ENCODE results near the gene DOCK2.

Gene DOCK2

DNA sequence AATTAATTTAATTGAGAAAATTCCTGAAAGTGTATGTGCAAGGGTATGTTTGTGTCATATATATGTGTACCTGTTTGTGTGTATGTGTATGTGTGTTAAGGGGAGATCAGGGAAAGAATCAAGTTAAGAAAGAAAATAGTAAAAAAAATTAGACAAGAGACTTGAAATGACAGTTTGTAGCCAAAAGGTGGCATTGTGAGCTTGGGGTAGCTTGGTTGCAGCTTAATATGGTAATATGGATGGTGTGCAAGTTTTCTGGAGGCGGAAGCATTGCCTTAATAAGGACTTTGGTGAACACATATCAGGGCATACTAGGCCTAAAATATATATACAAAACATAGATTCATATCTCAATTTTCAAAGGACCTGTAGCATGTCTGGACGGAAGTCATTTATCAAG, 213.3 kb downstream of the DOCK2 start:
- no peak overlapping the region for H3K4me3 ChIP-seq (ENCODE audit: low read depth, low read length)

DNA sequence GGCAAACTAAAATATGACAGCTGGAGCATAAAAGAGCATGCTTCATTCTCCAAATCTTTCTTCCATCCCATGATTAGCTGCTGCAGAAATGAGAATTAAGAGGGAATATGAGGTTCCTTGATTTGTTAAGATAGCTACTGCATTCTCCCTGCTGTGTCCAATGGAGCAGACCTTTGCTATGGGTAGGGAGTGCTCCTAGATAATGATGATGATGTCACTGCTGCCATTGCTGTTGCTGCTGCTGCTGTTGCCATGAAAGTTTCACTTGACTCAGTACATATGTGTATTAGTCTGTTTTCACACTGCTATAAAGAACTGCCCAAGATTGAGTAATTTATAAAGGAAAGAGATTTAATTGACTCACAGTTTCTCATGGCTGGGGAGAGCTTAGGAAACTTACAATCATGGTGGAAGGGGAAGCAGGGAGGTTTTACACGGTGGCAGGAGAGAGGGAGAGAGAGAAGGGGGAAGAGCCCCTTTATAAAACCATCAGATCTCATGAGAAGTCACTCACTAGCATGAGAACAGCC, 214.3 kb downstream of the DOCK2 start:
- H3K4me3 ChIP-seq (ENCODE audit: low read depth, low read length), result no peak overlapping the region

DNA sequence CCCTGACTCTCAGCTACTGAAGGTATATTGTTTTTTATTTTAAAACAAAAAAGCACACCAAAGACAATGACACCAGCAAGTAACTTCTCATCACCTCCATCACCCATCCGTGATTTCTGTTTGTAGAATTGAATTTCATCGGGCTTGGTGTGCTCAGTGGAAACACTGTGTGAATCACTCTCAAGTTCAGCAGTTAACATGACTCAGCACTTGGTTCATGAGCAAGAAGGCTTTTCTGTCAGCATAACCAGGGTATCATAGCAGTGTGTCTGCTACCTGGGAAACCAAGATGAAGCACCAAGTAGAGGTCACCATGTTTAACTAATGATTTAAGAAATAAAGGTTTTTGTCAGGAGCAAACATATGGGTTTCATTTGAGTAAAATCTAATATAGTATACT, 219.5 kb downstream of the DOCK2 start:
- H3K4me3 ChIP-seq (ENCODE audit: low read depth, low read length), result no peak overlapping the region

DNA sequence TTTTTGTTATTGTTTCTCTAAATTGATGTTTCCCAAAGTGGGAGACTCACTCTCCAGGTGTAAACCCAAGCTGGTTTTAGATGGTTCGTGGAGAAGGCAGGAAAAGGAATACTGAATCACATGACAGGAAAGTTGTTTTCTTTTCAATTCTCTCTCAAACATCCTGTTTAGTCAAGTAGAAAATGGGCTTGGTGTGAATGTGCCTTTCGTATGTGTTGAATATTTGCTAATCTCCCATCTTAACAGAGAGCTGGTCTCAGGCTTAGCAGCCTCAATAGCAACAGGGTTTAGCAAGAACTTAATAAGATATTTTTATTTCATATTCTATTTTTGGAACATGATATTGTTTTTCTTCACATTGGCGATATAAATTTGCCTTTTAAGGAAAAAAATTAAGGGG, 223.5 kb downstream of the DOCK2 start:
- no peak overlapping the region for H3K4me3 ChIP-seq (ENCODE audit: low read depth, low read length)

DNA sequence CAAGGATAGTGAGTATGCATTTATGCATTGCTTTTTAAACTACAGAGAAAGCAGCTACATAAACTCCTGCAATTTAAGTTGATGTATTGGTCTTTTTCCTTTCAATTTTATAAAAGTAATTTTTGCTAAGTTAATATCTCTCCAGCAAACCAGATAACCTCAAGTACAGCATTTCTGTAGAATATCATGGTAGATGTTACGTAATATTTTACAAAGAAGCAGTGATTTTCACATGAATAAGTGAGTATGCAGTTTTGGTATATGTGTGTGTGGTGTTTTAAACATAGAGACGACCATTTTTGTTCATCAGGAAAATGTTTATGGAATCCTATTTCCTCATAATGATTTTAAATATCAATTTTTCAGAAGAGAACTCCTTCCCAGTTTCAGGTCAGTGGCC, 224.4 kb downstream of the DOCK2 start:
- H3K4me3 ChIP-seq (ENCODE audit: low read depth, low read length), result no peak overlapping the region

DNA sequence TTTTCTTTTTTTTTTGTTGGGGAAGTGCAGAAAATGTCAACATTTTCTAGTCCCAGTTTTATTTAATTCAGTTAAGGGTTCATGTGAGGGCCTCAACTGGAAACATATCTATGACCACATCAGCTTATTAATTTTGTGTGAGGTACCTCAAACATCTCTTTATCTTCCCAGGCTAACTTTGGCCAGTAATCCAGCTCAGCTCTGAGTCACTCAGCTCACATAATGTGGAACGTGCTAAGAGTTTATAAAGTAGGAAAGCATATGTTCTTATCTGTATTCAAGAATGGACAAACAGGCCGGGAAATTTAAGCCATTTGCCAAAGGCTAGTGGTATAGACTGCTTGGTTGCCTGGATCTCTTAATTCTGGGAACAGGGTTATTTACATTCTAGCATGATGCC, 224.9 kb downstream of the DOCK2 start:
- no peak overlapping the region for H3K4me3 ChIP-seq (ENCODE audit: low read depth, low read length)

DNA sequence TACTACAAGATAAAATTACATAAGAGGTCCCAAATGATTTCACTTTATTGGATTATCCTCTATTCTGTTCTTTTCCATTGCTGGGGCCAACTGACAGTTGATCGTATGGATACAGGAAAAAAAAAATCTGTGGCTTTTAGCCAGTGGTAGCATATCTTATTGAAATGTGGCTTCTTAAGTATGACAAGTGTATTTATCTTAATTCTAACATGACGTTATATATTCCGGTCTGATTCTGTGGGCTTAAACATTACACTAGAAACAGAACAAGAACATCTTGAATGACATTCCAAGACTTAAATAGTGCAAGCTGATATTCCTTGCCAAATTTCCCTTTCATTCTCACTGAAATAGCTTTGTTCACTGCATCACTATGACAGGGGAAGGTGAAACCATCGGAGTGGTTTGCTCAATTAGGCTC, 225.3 kb downstream of the DOCK2 start:
- H3K4me3 ChIP-seq (ENCODE audit: low read depth, low read length), result no peak overlapping the region

DNA sequence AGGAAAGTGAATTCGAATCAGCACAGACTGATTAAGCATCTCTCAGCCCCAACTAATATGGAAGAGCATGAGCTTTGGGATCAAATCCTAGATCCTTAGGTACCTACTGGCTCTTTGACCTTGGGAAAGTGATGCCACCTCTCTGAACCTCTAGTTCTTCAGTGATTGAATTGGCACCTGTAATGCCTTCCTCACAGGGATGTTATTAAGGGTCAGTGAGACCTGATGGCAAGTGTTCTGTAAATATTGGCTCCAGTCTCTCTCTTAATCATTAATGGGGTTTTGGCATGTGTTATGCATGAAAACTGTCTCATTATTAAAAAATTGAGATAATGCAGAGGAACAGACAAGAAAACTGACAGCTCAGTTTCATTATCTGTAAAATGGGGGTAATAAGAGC, 227.4 kb downstream of the DOCK2 start:
- H3K4me3 ChIP-seq (ENCODE audit: low read depth, low read length), result no peak overlapping the region

DNA sequence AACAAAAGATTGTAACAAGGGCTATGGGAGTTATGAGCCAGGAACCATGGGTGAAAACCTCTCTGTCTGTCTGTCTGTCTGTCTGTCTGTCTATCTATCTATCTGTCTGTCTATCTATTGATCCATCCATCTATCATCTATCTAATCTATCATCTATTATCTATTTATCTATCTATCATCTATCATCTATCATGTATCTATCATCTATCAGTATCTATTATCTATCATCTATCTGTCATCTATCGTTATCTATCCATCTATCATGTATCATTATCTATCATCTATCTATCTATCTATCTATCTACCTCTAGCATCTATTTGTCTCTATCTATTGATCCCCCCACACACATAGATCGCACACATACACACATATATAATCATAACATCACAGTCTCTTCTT, 230.3 kb downstream of the DOCK2 start:
- no peak overlapping the region for H3K4me3 ChIP-seq (ENCODE audit: low read depth, low read length)

DNA sequence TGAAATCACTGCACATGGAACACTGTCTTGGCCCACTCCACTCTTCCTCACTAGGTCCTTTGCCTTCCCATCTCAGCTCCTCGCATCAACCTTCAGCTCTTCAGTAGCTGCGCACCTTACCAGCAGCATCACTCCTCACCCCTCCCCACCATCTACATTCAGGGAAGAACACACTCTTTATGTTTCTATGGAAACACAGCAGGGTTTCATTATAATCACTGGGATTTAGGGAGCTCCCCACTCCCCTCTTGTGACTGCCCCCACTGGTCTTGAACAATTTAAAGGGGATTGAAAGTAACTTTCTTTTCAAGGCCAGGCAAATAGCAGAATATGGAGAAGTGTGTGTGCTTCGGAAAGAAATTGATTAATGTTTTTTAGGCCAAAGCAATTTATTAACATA, 232.0 kb downstream of the DOCK2 start:
- H3K4me3 ChIP-seq (ENCODE audit: low read depth, low read length), result no peak overlapping the region

DNA sequence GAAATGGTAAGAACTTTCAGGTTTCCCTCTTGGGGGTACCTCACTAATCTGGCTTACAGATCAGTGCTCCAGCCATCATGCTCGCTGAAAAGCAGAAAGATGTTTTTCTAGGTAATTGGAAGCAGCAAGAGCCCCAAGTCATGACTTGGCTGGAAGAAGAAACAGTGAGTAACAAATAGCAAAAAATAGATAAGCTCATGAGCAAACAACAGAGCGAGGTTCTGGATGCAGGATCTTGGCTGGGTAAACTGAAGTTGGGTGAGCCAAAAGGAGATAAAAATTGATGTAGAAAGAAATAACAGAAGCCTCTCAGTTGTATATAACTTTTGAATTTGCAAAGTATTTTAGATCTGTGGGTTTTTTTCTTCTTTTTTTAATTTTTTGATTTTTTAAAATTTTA, 233.1 kb downstream of the DOCK2 start:
- H3K4me3 ChIP-seq (ENCODE audit: low read depth, low read length), result no peak overlapping the region

DNA sequence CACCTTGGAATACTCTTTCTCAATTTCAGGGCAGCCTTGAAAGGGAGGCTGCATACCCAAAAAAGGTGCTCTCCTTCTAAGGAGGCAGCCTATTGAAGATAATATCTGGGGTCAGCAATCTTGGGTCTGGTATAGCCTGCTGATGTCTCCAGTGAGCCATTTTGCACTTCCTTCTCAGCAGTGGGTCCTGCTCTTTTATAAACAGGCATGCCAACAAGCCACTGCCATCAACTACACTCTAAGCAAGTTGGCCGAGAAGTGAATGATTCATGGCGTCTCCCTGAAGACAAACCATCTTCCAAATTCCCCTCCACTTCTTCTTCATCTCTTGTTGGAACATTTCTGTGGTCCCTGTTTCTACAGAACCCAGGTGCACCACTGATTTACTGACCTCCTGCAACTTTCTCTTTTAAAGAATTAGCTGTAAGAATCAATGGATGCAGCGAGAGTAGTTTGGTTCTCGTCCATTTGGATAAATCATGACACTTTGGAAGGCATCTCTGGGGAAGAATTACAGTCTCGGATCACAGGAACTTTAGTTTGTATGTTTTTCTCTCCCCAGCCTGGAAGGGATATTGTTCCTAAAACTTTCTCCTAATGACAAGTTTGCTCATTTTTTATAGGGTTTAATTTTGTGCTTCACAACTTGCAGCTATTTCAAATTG, 234.9 kb downstream of the DOCK2 start:
- H3K4me3 ChIP-seq (ENCODE audit: low read depth, low read length), result no peak overlapping the region

DNA sequence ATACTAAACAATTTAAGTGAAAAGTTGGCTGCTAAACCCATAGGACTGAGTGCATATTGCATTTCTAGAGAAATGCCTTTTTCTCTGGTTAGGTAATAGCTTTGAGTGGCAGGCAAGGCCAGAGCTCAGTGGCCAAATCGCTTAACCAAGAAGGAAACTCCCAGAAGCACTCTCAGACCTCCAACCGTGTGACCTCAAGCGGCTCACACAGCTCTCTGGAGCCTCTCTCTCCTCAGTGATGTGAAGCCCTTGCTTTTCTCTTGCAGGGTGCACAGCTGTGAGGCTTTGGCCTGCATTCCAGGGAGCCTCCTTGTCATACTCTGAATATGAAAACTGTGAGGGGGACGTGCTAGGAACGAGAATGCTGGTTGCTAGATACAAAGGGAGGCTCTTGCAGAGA, 236.6 kb downstream of the DOCK2 start:
- H3K4me3 ChIP-seq (ENCODE audit: low read depth, low read length), result no peak overlapping the region

DNA sequence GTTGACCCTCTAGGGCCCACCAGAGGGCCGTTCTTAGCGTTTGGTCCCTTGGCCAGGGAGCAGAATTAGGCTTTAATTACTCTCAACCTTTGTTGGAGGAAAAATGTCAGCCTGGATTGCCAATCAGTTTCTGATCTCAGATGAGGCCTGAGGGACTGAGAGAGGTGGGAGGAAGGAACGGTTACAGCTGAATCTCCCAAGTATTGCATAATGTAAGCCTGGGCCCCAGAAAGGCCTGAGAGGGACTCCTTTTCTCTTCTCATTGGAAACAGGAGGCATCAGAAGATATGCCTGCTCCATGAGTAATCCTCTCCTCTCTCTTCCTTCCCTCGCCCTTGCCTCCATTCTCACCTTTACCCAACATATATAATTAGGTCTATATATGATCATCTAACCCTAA, 237.5 kb downstream of the DOCK2 start:
- H3K4me3 ChIP-seq (ENCODE audit: low read depth, low read length), result no peak overlapping the region

DNA sequence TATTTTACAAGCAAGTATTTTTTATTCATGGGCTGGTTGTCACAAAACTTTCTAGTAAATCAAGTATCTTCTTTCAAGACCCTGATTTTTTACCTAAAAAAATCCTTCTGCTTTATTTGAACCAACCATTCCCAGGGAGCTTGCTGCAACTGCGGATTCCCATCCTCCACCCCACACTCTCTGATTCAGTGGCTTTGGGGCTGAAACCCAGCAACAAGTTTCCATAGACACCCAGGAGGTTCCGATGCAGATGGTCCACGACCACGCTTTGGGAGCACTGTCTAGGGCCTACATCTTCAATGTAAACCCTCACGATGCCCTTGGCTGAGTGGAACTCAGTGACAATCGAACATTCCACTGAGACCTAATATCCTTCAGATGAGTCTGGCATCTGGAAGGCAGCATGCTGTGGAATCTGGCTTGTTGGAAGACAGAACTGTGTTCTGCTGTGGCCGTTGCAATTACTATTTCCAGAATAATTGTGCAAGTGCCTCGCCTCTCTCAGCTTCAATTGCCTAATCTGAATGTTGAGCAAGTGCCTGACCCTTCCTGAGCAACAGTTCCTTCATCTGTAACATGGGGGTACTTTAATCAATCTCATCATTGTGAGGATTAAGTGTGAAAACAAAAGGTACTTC, 238.1 kb downstream of the DOCK2 start:
- H3K4me3 ChIP-seq (ENCODE audit: low read depth, low read length), result no peak overlapping the region

DNA sequence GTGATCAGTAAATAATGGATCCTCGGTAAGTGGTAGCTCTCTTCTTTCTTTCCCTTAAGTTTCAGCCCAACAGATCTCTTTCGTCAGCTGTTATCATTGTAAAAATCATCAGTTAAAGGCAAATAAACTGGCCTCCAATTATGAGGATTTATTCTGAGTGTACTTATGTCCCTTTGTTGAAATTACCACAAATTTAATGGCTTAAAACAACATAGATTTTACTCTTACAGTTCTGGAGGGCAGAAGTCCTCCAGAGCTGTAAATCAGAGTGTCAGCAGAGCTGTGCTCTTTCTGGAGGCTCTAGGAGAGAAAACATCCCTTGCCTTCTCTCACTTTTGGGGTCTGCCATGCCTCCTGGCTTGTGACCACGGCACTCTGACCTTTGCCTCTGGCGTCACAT, 238.7 kb downstream of the DOCK2 start:
- H3K4me3 ChIP-seq (ENCODE audit: low read depth, low read length), result no peak overlapping the region

DNA sequence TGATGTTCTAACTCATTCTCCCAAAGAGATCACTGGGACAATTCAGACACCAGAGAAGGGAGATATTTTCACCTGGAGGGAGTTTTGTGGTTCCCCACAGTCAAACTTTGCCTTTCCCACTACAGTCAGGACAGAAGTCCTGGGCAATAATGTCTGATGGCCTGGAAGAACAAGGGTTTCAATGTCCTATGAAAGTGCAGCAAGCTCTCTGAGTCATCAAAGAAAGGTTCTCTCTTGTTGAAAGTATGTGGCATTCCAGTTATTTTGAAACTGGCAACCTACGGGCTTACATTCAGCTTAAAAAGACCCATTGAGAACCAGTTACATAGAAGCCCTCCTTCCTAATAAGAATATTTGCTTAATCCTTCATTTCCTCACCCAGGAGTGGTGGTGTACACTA, 239.3 kb downstream of the DOCK2 start:
- no peak overlapping the region for H3K4me3 ChIP-seq (ENCODE audit: low read depth, low read length)

DNA sequence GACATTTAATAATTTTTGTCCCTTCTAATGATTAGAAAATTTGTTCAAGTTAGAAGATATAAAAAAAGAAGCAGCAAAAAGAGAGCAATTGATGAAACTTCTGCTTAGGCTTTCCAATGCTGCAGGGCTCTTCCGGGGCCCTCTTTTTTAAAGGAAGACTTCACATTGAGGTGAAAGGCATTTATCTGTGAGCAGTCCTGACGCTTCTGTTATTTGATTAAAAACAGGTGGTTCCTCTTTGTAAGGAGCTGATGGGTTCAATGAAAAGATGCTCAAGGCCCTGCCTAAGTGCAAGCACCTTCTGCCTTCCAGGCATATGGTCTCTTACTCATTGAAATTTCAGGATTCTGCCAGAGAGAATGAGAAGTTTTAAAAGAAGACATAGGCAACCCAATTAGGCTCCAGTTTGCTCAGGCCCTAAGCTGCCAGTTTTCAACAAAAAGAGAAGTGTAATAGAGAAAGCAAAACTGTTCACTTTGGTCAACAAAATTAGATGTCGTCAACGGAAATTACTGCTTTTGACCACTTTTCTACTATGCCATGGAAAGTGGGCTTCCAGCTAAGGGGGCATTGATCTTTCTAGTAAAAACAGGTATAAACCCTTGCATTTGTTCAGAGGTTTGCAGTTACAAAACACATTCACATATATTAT, 243.1 kb downstream of the DOCK2 start:
- no peak overlapping the region for H3K4me3 ChIP-seq (ENCODE audit: low read depth, low read length)

DNA sequence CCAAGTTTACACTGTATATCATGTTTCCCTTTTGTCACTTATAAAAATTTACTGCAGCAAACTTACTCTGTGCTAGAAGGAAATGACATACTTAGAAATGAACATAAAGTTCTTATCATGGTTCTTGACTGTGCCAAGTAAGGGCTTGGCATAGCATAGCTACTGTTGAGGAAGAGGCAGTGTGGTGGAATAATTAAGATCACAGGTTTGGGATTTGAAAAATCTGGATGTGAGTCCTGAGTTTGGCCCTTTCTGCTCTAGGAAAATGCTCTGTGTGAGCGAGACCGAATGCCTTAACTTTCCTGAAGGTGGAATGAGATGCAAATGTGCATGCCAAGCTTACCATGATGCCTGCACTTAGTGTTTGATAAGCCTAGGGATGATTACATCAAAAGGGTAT, 243.7 kb downstream of the DOCK2 start:
- no peak overlapping the region for H3K4me3 ChIP-seq (ENCODE audit: low read depth, low read length)

DNA sequence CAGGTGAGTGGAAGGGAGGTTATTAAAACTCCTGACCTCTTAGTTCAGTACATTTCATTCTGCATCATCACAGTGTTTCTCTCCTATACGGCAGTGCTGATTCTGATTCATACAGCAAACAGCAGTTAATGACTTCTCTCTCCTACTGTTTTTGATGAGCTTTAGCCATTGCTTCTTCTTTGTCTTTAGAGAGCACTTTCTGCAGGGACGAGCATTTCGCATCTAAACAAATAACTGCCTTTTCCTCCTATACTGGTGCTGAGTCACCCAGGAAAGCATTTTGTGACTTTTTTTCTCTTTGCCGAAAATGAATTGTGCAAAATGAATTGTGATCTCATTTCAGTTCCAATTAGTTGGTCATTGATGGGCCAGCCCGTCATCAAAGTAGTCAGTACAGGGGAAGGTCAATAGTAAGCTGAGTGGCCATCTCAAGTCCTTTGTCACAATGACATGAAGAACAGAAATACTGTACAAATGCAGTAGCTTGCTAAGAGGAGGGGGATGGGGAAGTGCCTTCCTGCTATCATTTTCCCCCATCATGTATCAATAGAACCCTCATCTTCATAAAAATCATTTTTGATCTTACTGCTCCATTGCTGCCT, 244.7 kb downstream of the DOCK2 start:
- H3K4me3 ChIP-seq (ENCODE audit: low read depth, low read length), result no peak overlapping the region

DNA sequence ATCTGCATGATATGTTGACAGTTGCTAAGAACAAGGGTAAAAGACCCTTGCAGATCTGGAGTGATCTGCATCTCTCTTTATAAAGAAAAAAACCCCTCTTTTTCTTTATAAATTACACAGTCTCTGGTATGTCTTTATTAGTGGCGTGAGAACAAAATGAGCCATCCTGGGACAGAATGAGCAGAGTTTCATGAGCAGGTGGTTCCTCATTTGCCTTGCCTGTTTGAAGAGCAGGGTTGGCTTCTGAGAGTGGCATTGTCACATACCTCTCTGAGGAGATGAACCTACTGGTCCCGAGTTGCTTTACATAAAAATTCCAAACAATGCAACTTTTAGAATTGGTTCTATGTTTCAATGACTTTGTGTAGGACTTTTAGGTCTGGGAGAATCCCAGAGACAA, 249.0 kb downstream of the DOCK2 start:
- H3K4me3 ChIP-seq (ENCODE audit: low read depth, low read length), result no peak overlapping the region

DNA sequence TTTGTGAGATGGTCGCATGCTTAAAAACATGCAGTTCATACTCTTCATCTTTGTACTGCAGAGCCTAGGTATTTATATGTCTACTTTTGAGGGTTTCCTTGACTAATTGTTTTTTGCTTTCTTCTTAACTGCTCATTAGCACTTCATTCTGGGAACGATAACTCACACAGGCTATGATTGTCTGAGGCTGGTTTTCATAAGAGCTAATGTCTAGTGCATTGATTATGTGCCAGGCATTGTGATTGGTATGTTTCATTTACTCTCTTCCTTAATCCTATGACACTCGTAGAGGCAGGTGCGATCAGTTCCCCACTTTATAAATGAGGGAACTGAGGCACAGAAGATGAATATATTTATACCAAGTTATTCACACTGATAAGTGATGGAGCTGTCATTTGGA, 249.6 kb downstream of the DOCK2 start:
- no peak overlapping the region for H3K4me3 ChIP-seq (ENCODE audit: low read depth, low read length)

Data from iPS-11a (cell line).